ENCODE results near the gene ATP5ME.
"Not testable (repeated sequence)": the region's sequence is repeated elsewhere in the genome, so short reads cannot be mapped to it uniquely, and the experiment has no call there.

ATP5ME gene

GRCh38 chr4:653831-654502, 20.1 kb downstream of the ATP5ME start:
- no peak for FAIRE-seq

- FAIRE-seq = no peak
These were observed 20.8 kb downstream of the ATP5ME start for GRCh38 chr4:653080-653821.

- no peak for FAIRE-seq
These were observed 22.0 kb downstream of the ATP5ME start for GRCh38 chr4:651884-652642.

DNA sequence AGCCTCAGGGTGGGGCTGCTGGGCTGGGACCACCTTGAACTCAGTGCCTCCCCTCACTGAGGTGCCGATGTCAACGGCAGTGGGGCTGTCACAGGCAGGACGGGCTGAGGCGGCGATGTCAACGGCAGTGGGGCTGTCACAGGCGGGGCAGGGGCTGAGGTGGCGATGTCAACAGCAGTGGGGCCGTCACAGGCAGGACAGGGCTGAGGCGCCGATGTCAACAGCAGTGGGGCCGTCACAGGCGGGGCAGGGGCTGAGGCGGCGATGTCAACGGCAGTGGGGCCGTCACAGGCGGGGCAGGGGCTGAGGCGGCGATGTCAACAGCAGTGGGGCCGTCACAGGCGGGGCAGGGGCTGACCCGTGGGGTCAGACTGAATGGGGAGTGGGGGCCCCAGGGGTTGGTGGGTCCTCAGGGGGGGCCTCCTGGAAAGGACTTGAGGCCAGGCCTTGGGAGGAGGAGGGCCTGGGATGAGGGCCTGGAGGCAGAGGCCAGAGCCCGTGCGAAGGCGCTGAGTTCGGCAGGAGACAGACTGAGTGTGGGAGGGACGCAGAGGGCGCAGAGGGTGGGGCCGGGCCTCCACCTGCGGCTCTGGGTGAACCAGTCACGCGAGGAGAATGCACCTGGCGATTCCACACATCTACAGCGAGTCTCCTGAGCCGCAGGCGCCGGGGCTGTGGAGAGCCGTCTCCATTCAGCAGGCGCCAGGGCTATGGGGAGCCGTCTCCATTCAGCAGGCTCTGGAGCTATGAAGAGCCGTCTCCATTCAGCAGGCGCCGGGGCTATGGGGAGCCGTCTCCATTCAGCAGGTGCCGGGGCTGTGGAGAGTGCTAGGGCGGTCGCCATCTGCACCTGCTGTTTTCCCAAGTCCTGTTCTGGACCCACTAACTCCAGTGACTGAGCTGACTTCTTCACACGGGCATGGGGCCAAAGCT, 22.9 kb downstream of the ATP5ME start:
- no peak for FAIRE-seq

DNA sequence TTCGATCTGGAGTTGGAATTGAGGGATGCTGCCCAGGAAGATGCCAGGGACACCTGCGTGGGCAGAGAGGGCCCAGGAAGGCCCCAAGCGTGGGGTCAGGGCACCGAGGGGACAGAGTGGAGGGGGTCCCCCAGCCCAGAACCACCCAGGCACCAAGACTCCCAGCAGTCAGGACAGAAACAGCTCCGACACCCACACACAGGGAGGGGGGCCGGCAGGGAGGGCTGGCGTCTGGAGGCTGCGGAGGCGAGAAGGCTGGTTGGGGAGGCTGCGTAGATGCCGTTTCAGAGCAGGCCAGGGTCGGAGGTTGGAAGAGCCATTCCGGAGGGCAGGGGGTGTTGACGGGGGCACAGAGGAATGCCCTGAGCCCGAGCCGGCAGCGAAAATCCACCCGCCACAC, 23.6 kb downstream of the ATP5ME start:
- no peak for FAIRE-seq

- no peak for FAIRE-seq
These were observed 24.2 kb downstream of the ATP5ME start for GRCh38 chr4:649751-650310.

- FAIRE-seq = no peak
These were observed 24.8 kb downstream of the ATP5ME start for GRCh38 chr4:649293-649625.

GRCh38 chr4:648579-649292, 25.3 kb downstream of the ATP5ME start:
- FAIRE-seq = no peak

- no peak for FAIRE-seq
These were observed 26.6 kb downstream of the ATP5ME start for GRCh38 chr4:647481-647880.

- FAIRE-seq = no peak
These were observed 27.6 kb downstream of the ATP5ME start for GRCh38 chr4:646460-646859.

DNA sequence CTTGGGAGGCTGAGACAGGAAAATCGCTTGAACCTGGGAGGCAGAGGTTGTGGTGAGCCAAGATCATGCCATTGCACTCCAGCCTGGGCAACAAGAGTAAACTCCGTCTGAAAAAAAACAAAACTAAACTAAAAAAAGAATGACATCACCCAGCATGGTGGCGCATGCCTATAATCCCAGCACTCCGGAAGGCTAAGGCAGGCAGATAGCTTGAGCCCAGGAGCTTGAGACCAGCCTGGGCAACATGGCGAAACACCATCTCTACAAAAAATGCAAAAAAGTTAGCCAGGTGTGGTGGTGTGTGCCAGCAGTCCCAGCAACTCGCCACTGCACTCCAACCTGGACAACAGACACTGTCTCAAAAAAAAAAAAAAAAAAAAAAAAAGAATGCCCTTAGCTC, 31.7 kb downstream of the ATP5ME start:
- not testable (repeated sequence) for FAIRE-seq

GRCh38 chr4:637536-638280, 36.4 kb downstream of the ATP5ME start:
- no peak for FAIRE-seq

DNA sequence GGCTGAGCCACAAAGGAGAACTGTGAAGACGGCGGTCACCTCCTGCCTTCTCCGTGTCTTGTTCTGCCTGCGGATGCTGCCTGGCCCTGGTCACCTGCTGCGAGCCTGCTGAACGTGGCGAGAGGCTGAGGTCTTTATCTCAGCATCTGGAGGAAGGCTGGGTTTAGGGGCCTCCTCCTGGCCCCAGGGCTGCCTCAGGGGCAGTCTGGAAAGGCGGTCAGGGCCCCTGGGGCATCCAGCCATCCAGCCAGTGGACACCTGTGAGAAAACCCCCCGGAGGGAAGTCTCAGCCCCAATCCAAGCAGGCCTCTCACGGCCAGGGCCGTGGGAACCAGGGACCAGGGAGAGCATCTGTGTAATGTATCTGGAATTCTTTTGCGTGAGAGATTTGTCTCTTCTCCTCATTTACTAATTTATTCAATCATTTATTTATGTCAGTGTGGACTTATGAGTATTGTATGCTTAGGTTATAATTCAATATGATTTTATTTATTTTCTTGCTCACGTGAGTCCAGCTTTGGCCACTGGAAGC, 37.4 kb downstream of the ATP5ME start:
- FAIRE-seq = no peak

DNA sequence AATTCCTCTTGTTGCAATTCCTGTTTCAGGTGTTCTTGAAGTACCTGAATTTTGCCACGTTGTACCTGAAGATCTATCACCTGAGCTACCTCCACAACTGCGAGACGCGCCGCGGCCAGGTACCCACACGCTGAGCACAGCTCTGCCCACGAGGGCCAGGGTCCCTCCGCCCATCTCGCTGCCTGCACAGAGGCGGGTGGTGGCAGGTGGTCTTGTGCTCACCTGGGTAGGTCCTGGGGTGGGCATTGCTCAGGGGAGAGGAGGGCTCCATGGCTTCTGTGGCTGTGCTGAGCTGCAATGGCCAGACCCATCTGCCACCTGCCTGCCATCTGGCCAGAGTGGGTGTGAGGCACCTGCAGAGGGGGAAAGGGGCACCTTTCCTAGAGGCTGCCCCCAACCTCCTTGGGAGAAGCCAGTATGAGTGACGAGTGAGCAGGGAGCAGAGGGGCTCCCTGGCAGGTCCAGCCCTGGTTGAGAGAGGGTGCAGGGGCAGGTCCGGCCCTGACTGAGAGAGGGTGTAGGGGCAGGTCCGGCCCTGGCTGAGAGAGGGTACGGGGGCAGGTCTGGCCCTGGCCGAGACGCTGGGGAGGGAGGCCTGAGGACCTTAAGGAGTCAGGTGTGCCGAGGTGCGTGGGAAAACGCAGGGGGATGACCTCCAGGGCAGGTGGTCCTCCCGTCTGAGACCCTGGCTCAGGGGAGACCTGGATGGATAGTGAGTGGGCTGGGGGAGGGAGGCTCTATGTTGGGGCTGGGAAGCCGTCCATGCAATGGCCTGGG, 38.0 kb downstream of the ATP5ME start:
- FAIRE-seq = no peak

GRCh38 chr4:635066-635835, 38.8 kb downstream of the ATP5ME start:
- not testable (repeated sequence) for FAIRE-seq

GRCh38 chr4:634599-634985, 39.5 kb downstream of the ATP5ME start:
- FAIRE-seq = no peak

GRCh38 chr4:633976-634598, 40.0 kb downstream of the ATP5ME start:
- no peak for FAIRE-seq

GRCh38 chr4:633406-633805, 40.7 kb downstream of the ATP5ME start:
- FAIRE-seq = no peak

GRCh38 chr4:632926-633325, 41.1 kb downstream of the ATP5ME start:
- no peak for FAIRE-seq
